OCI-LY7 (cell line): Measurements from ENCODE around the gene NFATC2. TPM values are rescaled to one million over a fixed set of nuclear protein-coding genes. Genes with fewer than 3 reads are reported as not detected.

Experiments
- BruUV-seq: library from RNA; stranded (reverse); fragments of 400-500 nt; replicated peaks from 2 replicates; lab custom pipeline; 2021; lab: Mats Ljungman, UMichigan
- CTCF ChIA-PET: fragments of 300-600 bp; sonication (Branson Sonifier 250); formaldehyde crosslinking; loops from one replicate; lab custom pipeline; 2022; ENCODE audit warnings: antibody characterized with exemption; ENCODE audit not compliant: unreplicated experiment; lab: Charles Lee
- POLR2A ChIA-PET: fragments of 300-600 bp; sonication (Branson Sonifier 250); formaldehyde crosslinking; loops from one replicate; lab custom pipeline; 2022; ENCODE audit warnings: antibody characterized with exemption; lab: Charles Lee
- DNase-seq: peaks from one replicate; pipeline ENCODE4 v3.0.0-alpha.2; 2015; ENCODE audit warnings: low spot score
- H2AFZ ChIP-seq: fragments of 200-600 bp; sonication (generic), shearing (Covaris generic); 2 replicates; pipeline ENCODE4 v1.6.1; 2014; ENCODE audit warnings: mild to moderate bottlenecking, antibody characterized with exemption, low read length, moderate library complexity
- H3K27ac ChIP-seq: fragments of 200-600 bp; sonication (generic); 2 replicates; pipeline ENCODE4 v1.5.1; 2014; ENCODE audit warnings: mixed run types, low read depth, mild to moderate bottlenecking, moderate library complexity, low read length, inconsistent platforms; ENCODE audit not compliant: poor library complexity, severe bottlenecking
- H3K36me3 ChIP-seq: fragments of 200-600 bp; sonication (generic); 2 replicates; pipeline ENCODE4 v1.6.1; 2014; ENCODE audit warnings: mild to moderate bottlenecking, antibody characterized with exemption, low read length, moderate library complexity, mixed read lengths; ENCODE audit not compliant: insufficient read depth
- H3K4me1 ChIP-seq: fragments of 200-600 bp; sonication (generic); 2 replicates; pipeline ENCODE4 v1.5.1; 2014; ENCODE audit warnings: mild to moderate bottlenecking, low read length; ENCODE audit not compliant: insufficient read depth, poor library complexity, severe bottlenecking
- H3K4me2 ChIP-seq: fragments of 200-600 bp; sonication (generic); 2 replicates; pipeline ENCODE4 v1.6.1; 2014; ENCODE audit warnings: mild to moderate bottlenecking, low read length
- H3K4me3 ChIP-seq: fragments of 200-600 bp; sonication (generic); 2 replicates; pipeline ENCODE4 v1.5.1; 2014; ENCODE audit warnings: mild to moderate bottlenecking, low read depth, low read length; ENCODE audit not compliant: poor library complexity, severe bottlenecking
- H3K79me2 ChIP-seq: fragments of 200-600 bp; sonication (generic); 2 replicates; pipeline ENCODE4 v1.6.1; 2016; ENCODE audit warnings: low read depth, mild to moderate bottlenecking, low read length, moderate library complexity, mixed read lengths; ENCODE audit not compliant: insufficient read depth
- H3K9me2 ChIP-seq: fragments of 200-600 bp; sonication (generic); 2 replicates; pipeline ENCODE4 v1.6.1; 2016; ENCODE audit warnings: mild to moderate bottlenecking, low read length, mixed read lengths; ENCODE audit not compliant: insufficient read depth
- H3K9me3 ChIP-seq: fragments of 200-600 bp; sonication (generic); 2 replicates; pipeline ENCODE4 v1.6.1; 2014; ENCODE audit warnings: mild to moderate bottlenecking, mixed run types, low read length, mixed read lengths
- H4K20me1 ChIP-seq: fragments of 200-600 bp; sonication (generic); 2 replicates; pipeline ENCODE4 v1.6.1; 2014; ENCODE audit warnings: mild to moderate bottlenecking, antibody characterized with exemption, low read length, moderate library complexity, mixed read lengths; ENCODE audit not compliant: insufficient read depth
- CTCF ChIP-seq: fragments of 200-600 bp; sonication (generic); conservative IDR thresholded peaks from 2 replicates; pipeline ENCODE4 v1.5.1; 2014; ENCODE audit warnings: mild to moderate bottlenecking, antibody characterized with exemption, low read length, moderate library complexity, mixed read lengths
- EZH2phosphoT487 ChIP-seq: fragments of 200-600 bp; sonication (generic); IDR thresholded peaks from 2 replicates; pipeline ENCODE4 v1.6.1; 2018; ENCODE audit warnings: low read depth, borderline replicate concordance, mild to moderate bottlenecking, mixed run types, antibody characterized with exemption, low read length, moderate library complexity, mixed read lengths
- intact Hi-C: fragments of 100-400 bp; cut with micrococcal nuclease; formaldehyde crosslinking; loops from one replicate; pipeline ENCODE4 v1.10.0; 2022; ENCODE audit not compliant: unreplicated experiment
- total RNA-seq, 2 experiments: library from RNA; depleted of rRNA in 1 of 2; stranded (reverse); fragments of >200 nt in 1 of 2; shearing (Covaris generic) in 1 of 2; gene quantifications; 2 replicates each; pipeline ENCODE4 v1.2.3, GENCODE V29; 2014 to 2022

NFATC2 gene
- total RNA-seq, 2 experiments from 2014 or later, result 12.5 to 43.8 TPM

DNA sequence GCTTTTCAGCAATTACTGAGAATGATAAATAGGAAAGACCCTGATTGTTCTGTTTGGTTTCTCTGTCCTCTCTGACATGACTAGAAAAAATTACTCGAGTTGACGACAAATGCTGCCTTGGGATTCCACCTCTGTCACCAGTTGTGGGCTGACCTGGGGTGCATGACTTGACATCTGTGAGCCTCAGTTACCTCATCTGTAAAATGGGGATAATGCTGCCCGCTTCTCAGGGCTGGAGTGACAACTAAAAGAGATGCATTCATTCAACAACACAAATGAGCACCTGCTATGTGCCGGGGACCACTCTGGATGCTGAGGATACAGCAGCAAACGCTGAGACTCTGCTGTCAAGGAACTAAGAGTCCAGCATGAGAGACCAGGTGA is 94.8 kb downstream of the NFATC2 start:
- Histone ChIP-seq H3K4me1 (no peaks in the 10 kb centered on the region), H3K36me3 (peaks cover 90% of the 10 kb centered on the region), H4K20me1 (no peaks in the 10 kb centered on the region), H3K4me2 (no peak overlapping the region), H3K27ac (no peak overlapping the region), H2AFZ (no peak overlapping the region), H3K4me3 (no peak overlapping the region), H3K9me2 (no peaks in the 10 kb centered on the region), H3K9me3 (no peaks in the 10 kb centered on the region), H3K79me2 (no peaks in the 10 kb centered on the region)
- no peak for DNase-seq
- ChIA-PET CTCF (no interaction called here), POLR2A (no interaction called here)
- BruUV-seq, result no TSS peak
- intact Hi-C loops, result no loop called here
- no peak for TF ChIP-seq CTCF

- Histone ChIP-seq H3K4me1 (no peaks in the 10 kb centered on the region), H3K36me3 (peaks cover 88% of the 10 kb centered on the region)
- intact Hi-C loops, result no loop called here
Observed at GRCh38 chr20:51447097-51447764, 95.3 kb downstream of the NFATC2 start.

DNA sequence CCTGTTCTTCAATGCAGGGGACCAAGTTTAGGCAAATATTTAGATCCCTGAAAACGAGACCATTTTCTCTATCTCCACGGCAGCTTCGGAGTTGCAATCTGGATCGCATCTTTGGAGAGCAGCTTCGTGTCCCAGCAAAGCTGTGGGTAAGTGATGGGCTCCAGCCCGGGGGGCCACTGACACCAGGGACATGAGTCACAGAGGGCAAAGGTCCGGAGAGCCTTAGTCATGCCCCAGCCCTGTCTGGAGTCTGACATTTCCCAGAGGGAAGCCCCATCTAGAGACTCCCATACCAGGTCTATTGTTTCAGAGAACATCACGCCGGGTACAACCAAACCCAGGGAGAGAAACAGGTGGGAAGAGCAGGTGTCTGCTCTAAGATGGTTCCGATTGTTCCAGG is 95.9 kb downstream of the NFATC2 start:
- H3K79me2 ChIP-seq, result no peaks in the 10 kb centered on the region
- H3K9me2 ChIP-seq, result no peaks in the 10 kb centered on the region
- H3K27ac ChIP-seq, result no peak overlapping the region
- ChIA-PET POLR2A (no interaction called here), CTCF (no interaction called here)
- no TSS peak for BruUV-seq
- no peak for DNase-seq
- H2AFZ ChIP-seq, result no peak overlapping the region
- H3K36me3 ChIP-seq, result peaks cover 89% of the 10 kb centered on the region
- H3K4me3 ChIP-seq, result no peak overlapping the region
- H4K20me1 ChIP-seq, result no peaks in the 10 kb centered on the region
- TF ChIP-seq CTCF (no peak), EZH2phosphoT487 (no peak)
- intact Hi-C loops, result no loop called here
- H3K4me2 ChIP-seq, result no peak overlapping the region
- H3K4me1 ChIP-seq, result no peaks in the 10 kb centered on the region
- no peaks in the 10 kb centered on the region for H3K9me3 ChIP-seq

More at GRCh38 chr20:51447097-51447764, 95.3 kb downstream of the NFATC2 start:
- Histone ChIP-seq H3K4me3 (no peak overlapping the region), H4K20me1 (no peaks in the 10 kb centered on the region), H3K9me2 (no peaks in the 10 kb centered on the region), H3K27ac (no peak overlapping the region), H3K4me2 (no peak overlapping the region), H3K9me3 (no peaks in the 10 kb centered on the region), H3K79me2 (no peaks in the 10 kb centered on the region), H2AFZ (no peak overlapping the region)
- ChIA-PET CTCF (no interaction called here), POLR2A (no interaction called here)
- no peak for DNase-seq
- no TSS peak for BruUV-seq
- TF ChIP-seq CTCF (no peak), EZH2phosphoT487 (no peak)
